Mesothelial cell of epicardium (in vitro differentiated cells): ENCODE data around the gene PSMD12. TPM values are rescaled to one million over a fixed set of nuclear protein-coding genes. Genes with fewer than 3 reads are reported as not detected.
"Not testable (repeated sequence)": the region's sequence is repeated elsewhere in the genome, so short reads cannot be mapped to it uniquely, and the experiment has no call there.

ENCODE experiments used
- DNase-seq, 2 experiments: peaks; one replicate each; pipeline ENCODE4 v3.0.0; 2021; ENCODE audit warnings: low spot score in 2 of 2; ENCODE audit not compliant: unreplicated experiment in 2 of 2
- H3K27ac Mint-ChIP-seq: 2 replicates; pipeline ENCODE4 v1.8.0; 2021; ENCODE audit warnings: mixed read lengths
- H3K27me3 Mint-ChIP-seq: 2 replicates; pipeline ENCODE4 v1.8.0; 2021; ENCODE audit warnings: low read depth, mixed read lengths
- H3K36me3 Mint-ChIP-seq: 2 replicates; pipeline ENCODE4 v1.8.0; 2021; ENCODE audit warnings: mixed read lengths
- H3K4me1 Mint-ChIP-seq: 2 replicates; pipeline ENCODE4 v1.8.0; 2021; ENCODE audit warnings: mixed read lengths
- H3K4me3 Mint-ChIP-seq: 2 replicates; pipeline ENCODE4 v1.8.0; 2021; ENCODE audit warnings: mild to moderate bottlenecking, moderate library complexity, mixed read lengths
- H3K9me3 Mint-ChIP-seq: 2 replicates; pipeline ENCODE4 v1.8.0; 2021; ENCODE audit warnings: mixed read lengths
- CTCF ChIP-seq: fragments of 200-600 bp; sonication (generic); IDR thresholded peaks from one replicate; pipeline ENCODE4 v1.5.0; 2021; ENCODE audit warnings: antibody characterized with exemption; ENCODE audit not compliant: unreplicated experiment
- total RNA-seq: library from RNA; stranded (reverse); gene quantifications from 3 replicates; pipeline ENCODE4 v1.2.1, GENCODE V29; 2021

The PSMD12 gene
- total RNA-seq, 1 donor from 2014 or later, result 41.7 TPM

GRCh38 chr17:67392111-67392510, 25.7 kb upstream of the PSMD12 start:
- no peak for TF ChIP-seq CTCF
- no peak overlapping the region for H3K27ac Mint-ChIP-seq

GRCh38 chr17:67390646-67391361, 24.4 kb upstream of the PSMD12 start:
- no peaks in the 10 kb centered on the region for H3K36me3 Mint-ChIP-seq
- no peaks in the 10 kb centered on the region for H3K27me3 Mint-ChIP-seq
- no peak overlapping the region for H3K4me3 Mint-ChIP-seq
- peaks cover 13% of the 10 kb centered on the region for H3K4me1 Mint-ChIP-seq
- no peak for TF ChIP-seq CTCF
- no peaks in the 10 kb centered on the region for H3K9me3 Mint-ChIP-seq
- peak overlapping the region; percentile 69 for H3K27ac Mint-ChIP-seq
- no peak for DNase-seq

More at GRCh38 chr17:67392111-67392510, 25.7 kb upstream of the PSMD12 start:
- Mint-ChIP-seq H3K9me3 (no peaks in the 10 kb centered on the region), H3K4me1 (peaks cover 15% of the 10 kb centered on the region), H3K36me3 (no peaks in the 10 kb centered on the region), H3K27me3 (no peaks in the 10 kb centered on the region), H3K4me3 (no peak overlapping the region)
- no peak for DNase-seq

GRCh38 chr17:67390006-67390645, 23.7 kb upstream of the PSMD12 start:
- no peak for TF ChIP-seq CTCF
- H3K27me3 Mint-ChIP-seq, result no peaks in the 10 kb centered on the region
- no peak overlapping the region for H3K4me3 Mint-ChIP-seq
- peaks cover 8% of the 10 kb centered on the region for H3K4me1 Mint-ChIP-seq
- DNase-seq, result no peak
- H3K9me3 Mint-ChIP-seq, result no peaks in the 10 kb centered on the region
- H3K27ac Mint-ChIP-seq, result no peak overlapping the region
- no peaks in the 10 kb centered on the region for H3K36me3 Mint-ChIP-seq

GRCh38 chr17:67388986-67389385, 22.6 kb upstream of the PSMD12 start:
- no peaks in the 10 kb centered on the region for H3K36me3 Mint-ChIP-seq
- TF ChIP-seq CTCF, result no peak
- DNase-seq, result no peak
- no peak overlapping the region for H3K4me3 Mint-ChIP-seq
- peaks cover 8% of the 10 kb centered on the region for H3K4me1 Mint-ChIP-seq
- no peak overlapping the region for H3K27ac Mint-ChIP-seq
- H3K27me3 Mint-ChIP-seq, result no peaks in the 10 kb centered on the region
- no peaks in the 10 kb centered on the region for H3K9me3 Mint-ChIP-seq

GRCh38 chr17:67388536-67388935, 22.2 kb upstream of the PSMD12 start:
- not testable (repeated sequence) for H3K9me3 Mint-ChIP-seq, DNase-seq, H3K4me3 Mint-ChIP-seq, H3K27ac Mint-ChIP-seq, H3K27me3 Mint-ChIP-seq, H3K36me3 Mint-ChIP-seq, H3K4me1 Mint-ChIP-seq

GRCh38 chr17:67386965-67387551, 20.7 kb upstream of the PSMD12 start:
- peak; percentile 81 for TF ChIP-seq CTCF
- no peaks in the 10 kb centered on the region for H3K36me3 Mint-ChIP-seq
- peaks cover 8% of the 10 kb centered on the region for H3K4me1 Mint-ChIP-seq
- DNase-seq, result peak in 1 of 2 experiments; percentile 56
- H3K4me3 Mint-ChIP-seq, result no peak overlapping the region
- no peaks in the 10 kb centered on the region for H3K27me3 Mint-ChIP-seq
- H3K27ac Mint-ChIP-seq, result no peak overlapping the region
- H3K9me3 Mint-ChIP-seq, result no peaks in the 10 kb centered on the region
